ACC112 (cell line): ENCODE results near the gene B4GALT1.

ENCODE experiments used
- H2AFZ ChIP-seq: fragments of 200-600 bp; sonication (generic); one replicate; pipeline ENCODE4 v1.6.0; 2017; ENCODE audit warnings: antibody characterized with exemption, low read length; ENCODE audit not compliant: unreplicated experiment
- H3K27ac ChIP-seq: fragments of 200-600 bp; sonication (generic); 2 replicates; pipeline ENCODE4 v1.5.1; 2014; ENCODE audit warnings: low read depth, mild to moderate bottlenecking, antibody characterized with exemption, low read length, moderate library complexity
- H3K27me3 ChIP-seq: fragments of 200-600 bp; sonication (generic); 2 replicates; pipeline ENCODE4 v1.6.1; 2014; ENCODE audit warnings: mild to moderate bottlenecking, antibody characterized with exemption, low read length, moderate library complexity, mixed read lengths; ENCODE audit not compliant: insufficient read depth
- H3K36me3 ChIP-seq: fragments of 200-600 bp; sonication (generic); 2 replicates; pipeline ENCODE4 v1.6.1; 2016; ENCODE audit warnings: mild to moderate bottlenecking, antibody characterized with exemption, low read length, moderate library complexity, mixed read lengths; ENCODE audit not compliant: insufficient read depth
- H3K4me1 ChIP-seq: fragments of 200-600 bp; sonication (generic); one replicate; pipeline ENCODE4 v1.6.1; 2016; ENCODE audit warnings: low read length, mixed read lengths; ENCODE audit not compliant: insufficient read depth, unreplicated experiment, control insufficient read depth
- H3K4me3 ChIP-seq: fragments of 200-600 bp; sonication (generic); 2 replicates; pipeline ENCODE4 v1.5.1; 2014; ENCODE audit warnings: mild to moderate bottlenecking, low read depth, low read length
- H3K79me2 ChIP-seq: fragments of 200-600 bp; sonication (generic); one replicate; pipeline ENCODE4 v1.6.0; 2016; ENCODE audit warnings: low read length; ENCODE audit not compliant: control insufficient read depth, unreplicated experiment, insufficient read depth

Gene B4GALT1

GRCh38 chr9:33129251-33129885 is 37.8 kb downstream of the B4GALT1 start:
- Histone ChIP-seq H3K4me1 (peaks cover 37% of the 10 kb centered on the region), H2AFZ (no peak overlapping the region), H3K27ac (no peak overlapping the region), H3K4me3 (no peak overlapping the region), H3K79me2 (peaks cover 42% of the 10 kb centered on the region), H3K27me3 (no peaks in the 10 kb centered on the region), H3K36me3 (peaks cover 23% of the 10 kb centered on the region)

- peaks cover 27% of the 10 kb centered on the region for H3K36me3 ChIP-seq
- H3K27ac ChIP-seq, result no peak overlapping the region
- H3K4me3 ChIP-seq, result no peak overlapping the region
- H3K4me1 ChIP-seq, result peaks cover 37% of the 10 kb centered on the region
- H3K27me3 ChIP-seq, result no peaks in the 10 kb centered on the region
- H3K79me2 ChIP-seq, result peaks cover 39% of the 10 kb centered on the region
- no peak overlapping the region for H2AFZ ChIP-seq
These were observed 38.6 kb downstream of the B4GALT1 start for GRCh38 chr9:33128570-33128969.

- Histone ChIP-seq H3K27me3 (no peaks in the 10 kb centered on the region), H3K79me2 (peaks cover 40% of the 10 kb centered on the region), H3K4me1 (peaks cover 37% of the 10 kb centered on the region), H3K4me3 (no peak overlapping the region), H2AFZ (no peak overlapping the region), H3K36me3 (peaks cover 22% of the 10 kb centered on the region), H3K27ac (no peak overlapping the region)
These were observed 39.3 kb downstream of the B4GALT1 start for GRCh38 chr9:33127881-33128280.

GRCh38 chr9:33125871-33126823 is 41.0 kb downstream of the B4GALT1 start:
- H3K27ac ChIP-seq, result no peak overlapping the region
- H3K27me3 ChIP-seq, result no peaks in the 10 kb centered on the region
- H3K4me3 ChIP-seq, result no peak overlapping the region
- peaks cover 26% of the 10 kb centered on the region for H3K36me3 ChIP-seq
- peaks cover 22% of the 10 kb centered on the region for H3K4me1 ChIP-seq
- peaks cover 36% of the 10 kb centered on the region for H3K79me2 ChIP-seq
- H2AFZ ChIP-seq, result no peak overlapping the region

- Histone ChIP-seq H3K4me3 (no peak overlapping the region), H3K27me3 (no peaks in the 10 kb centered on the region), H3K79me2 (peaks cover 36% of the 10 kb centered on the region), H3K27ac (peak overlapping the region; percentile 10; the same call in 1 of the 2 replicates), H3K36me3 (peaks cover 26% of the 10 kb centered on the region), H3K4me1 (peaks cover 16% of the 10 kb centered on the region), H2AFZ (no peak overlapping the region)
These were observed 41.7 kb downstream of the B4GALT1 start for GRCh38 chr9:33125461-33125860.

- Histone ChIP-seq H2AFZ (no peak overlapping the region), H3K27me3 (no peaks in the 10 kb centered on the region), H3K79me2 (peaks cover 31% of the 10 kb centered on the region), H3K27ac (no peak overlapping the region), H3K4me3 (no peak overlapping the region), H3K4me1 (peaks cover 16% of the 10 kb centered on the region), H3K36me3 (peaks cover 26% of the 10 kb centered on the region)
These were observed 42.3 kb downstream of the B4GALT1 start for GRCh38 chr9:33124751-33125381.

GRCh38 chr9:33124046-33124445 is 43.1 kb downstream of the B4GALT1 start:
- Histone ChIP-seq H3K27me3 (no peaks in the 10 kb centered on the region), H3K36me3 (peaks cover 26% of the 10 kb centered on the region), H3K4me1 (peaks cover 16% of the 10 kb centered on the region), H3K4me3 (no peak overlapping the region), H3K27ac (no peak overlapping the region), H2AFZ (no peak overlapping the region), H3K79me2 (peaks cover 25% of the 10 kb centered on the region)

- H3K36me3 ChIP-seq, result peaks cover 26% of the 10 kb centered on the region
- no peak overlapping the region for H3K27ac ChIP-seq
- no peak overlapping the region for H3K4me3 ChIP-seq
- H3K79me2 ChIP-seq, result peaks cover 20% of the 10 kb centered on the region
- H3K27me3 ChIP-seq, result no peaks in the 10 kb centered on the region
- peaks cover 16% of the 10 kb centered on the region for H3K4me1 ChIP-seq
- no peak overlapping the region for H2AFZ ChIP-seq
These were observed 43.6 kb downstream of the B4GALT1 start for GRCh38 chr9:33123407-33124031.

GRCh38 chr9:33120620-33121019 is 46.5 kb downstream of the B4GALT1 start:
- H3K4me1 ChIP-seq, result peaks cover 16% of the 10 kb centered on the region
- no peak overlapping the region for H3K27ac ChIP-seq
- H2AFZ ChIP-seq, result no peak overlapping the region
- H3K36me3 ChIP-seq, result peaks cover 15% of the 10 kb centered on the region; the same call in 1 of the 2 replicates
- no peak overlapping the region for H3K4me3 ChIP-seq
- no peaks in the 10 kb centered on the region for H3K27me3 ChIP-seq
- H3K79me2 ChIP-seq, result peaks cover 20% of the 10 kb centered on the region

- peaks cover 18% of the 10 kb centered on the region; the same call in 1 of the 2 replicates for H3K36me3 ChIP-seq
- peaks cover 4% of the 10 kb centered on the region for H3K79me2 ChIP-seq
These were observed 49.3 kb downstream of the B4GALT1 start for GRCh38 chr9:33117796-33118195.

More at GRCh38 chr9:33117796-33118195, 49.3 kb downstream of the B4GALT1 start:
- Histone ChIP-seq H3K27ac (peak overlapping the region; percentile 60), H2AFZ (no peak overlapping the region), H3K4me3 (no peak overlapping the region), H3K27me3 (no peaks in the 10 kb centered on the region), H3K4me1 (peaks cover 12% of the 10 kb centered on the region)
